Measurements from ENCODE around the gene BTBD6.

Gene BTBD6

DNA sequence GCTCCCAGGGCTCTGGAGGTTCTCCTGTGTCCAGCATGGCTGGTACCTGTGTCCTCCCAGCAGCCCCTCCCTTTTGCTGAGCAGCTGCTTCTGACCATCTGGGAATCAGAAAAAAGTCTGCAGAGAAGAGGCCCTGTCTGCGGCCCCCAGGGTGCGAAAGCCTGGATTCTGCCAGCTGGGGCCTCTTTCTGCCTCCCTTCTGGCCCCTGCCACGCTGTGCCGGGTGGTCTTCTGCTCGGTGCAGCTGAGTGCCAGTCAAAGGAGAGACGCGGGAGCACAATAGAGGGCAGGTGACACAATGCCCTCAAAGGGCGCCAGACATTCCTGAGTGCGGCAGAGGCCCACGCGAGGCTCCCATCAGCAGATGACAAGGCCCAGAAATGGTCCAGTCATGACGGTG is 12.6 kb downstream of the BTBD6 start:
- in situ Hi-C loops (cut with MboI; ENCODE audit: low pct_unique_long_range_greater_than_20kb, low sequenced_read_pairs, unreplicated experiment), result no loop called here
- DNase-seq (ENCODE audit: low spot score), result no peak
- TF ChIP-seq, protein P1, sequence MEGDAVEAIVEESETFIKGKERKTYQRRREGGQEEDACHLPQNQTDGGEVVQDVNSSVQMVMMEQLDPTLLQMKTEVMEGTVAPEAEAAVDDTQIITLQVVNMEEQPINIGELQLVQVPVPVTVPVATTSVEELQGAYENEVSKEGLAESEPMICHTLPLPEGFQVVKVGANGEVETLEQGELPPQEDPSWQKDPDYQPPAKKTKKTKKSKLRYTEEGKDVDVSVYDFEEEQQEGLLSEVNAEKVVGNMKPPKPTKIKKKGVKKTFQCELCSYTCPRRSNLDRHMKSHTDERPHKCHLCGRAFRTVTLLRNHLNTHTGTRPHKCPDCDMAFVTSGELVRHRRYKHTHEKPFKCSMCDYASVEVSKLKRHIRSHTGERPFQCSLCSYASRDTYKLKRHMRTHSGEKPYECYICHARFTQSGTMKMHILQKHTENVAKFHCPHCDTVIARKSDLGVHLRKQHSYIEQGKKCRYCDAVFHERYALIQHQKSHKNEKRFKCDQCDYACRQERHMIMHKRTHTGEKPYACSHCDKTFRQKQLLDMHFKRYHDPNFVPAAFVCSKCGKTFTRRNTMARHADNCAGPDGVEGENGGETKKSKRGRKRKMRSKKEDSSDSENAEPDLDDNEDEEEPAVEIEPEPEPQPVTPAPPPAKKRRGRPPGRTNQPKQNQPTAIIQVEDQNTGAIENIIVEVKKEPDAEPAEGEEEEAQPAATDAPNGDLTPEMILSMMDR (IDR thresholded peaks at IDR 0.05; ENCODE audit: extremely low read depth, insufficient read depth, missing control alignments), result no peak

DNA sequence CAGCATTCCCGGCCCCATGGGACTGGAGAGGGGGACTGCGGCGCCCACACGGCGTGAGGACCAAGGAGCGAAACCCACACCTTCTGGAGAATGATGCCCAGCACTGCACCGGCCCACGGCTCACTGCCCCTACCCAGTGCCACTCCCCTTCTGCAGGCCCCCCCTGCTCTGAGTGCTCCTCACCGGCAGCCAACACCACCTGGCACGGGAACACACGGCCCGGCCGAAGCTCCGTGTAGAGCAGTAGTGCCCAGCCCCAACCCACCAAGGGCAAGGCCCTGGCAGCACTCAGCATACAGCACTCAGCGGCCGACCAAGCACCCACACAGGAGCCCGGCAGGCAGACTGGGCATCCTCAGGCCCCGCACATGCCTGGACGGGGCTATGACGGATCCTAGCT is 13.4 kb downstream of the BTBD6 start:
- in situ Hi-C loops (cut with MboI; ENCODE audit: low pct_unique_long_range_greater_than_20kb, low sequenced_read_pairs, unreplicated experiment), result no loop called here
- TF ChIP-seq, protein P1 (IDR thresholded peaks at IDR 0.05; ENCODE audit: extremely low read depth, insufficient read depth, missing control alignments), result no peak
- DNase-seq (ENCODE audit: low spot score), result no peak

DNA sequence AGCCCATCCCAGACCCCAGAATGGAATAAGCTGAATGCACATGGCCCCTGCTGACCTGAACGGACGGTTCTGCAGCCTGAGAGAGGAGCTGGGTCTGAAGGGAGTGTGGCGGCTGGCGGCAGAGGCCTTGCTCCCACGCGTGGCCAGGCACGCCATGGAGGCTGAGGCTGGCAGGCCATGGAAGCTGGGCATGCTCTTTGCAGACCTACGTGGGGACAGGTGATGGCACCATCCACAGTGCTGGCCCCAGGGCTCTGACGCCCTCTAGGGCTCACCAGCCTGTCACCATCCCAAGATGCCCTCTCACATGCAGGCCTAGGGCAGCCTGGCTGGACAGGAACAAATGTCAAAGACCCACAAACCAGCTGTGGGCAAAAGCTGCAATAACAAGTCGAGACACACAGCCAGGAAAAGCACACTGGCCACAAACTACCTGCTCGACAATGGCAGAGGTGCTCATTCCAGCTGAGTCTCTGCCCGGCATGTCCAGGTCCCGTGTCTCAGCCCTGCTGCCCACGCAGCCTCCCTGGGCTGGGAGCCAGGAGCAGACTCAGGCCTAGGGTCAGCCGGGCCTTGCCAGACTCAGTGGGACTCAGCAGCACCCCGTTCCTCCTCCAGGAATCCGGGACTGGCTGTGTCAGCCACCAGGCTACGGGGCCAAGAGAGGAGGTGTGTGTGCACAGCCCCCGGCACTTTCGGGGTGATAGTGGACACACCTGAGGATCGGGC is 19.7 kb downstream of the BTBD6 start:
- in situ Hi-C loops (cut with MboI; ENCODE audit: low pct_unique_long_range_greater_than_20kb, low sequenced_read_pairs, unreplicated experiment), result no loop called here
- DNase-seq (ENCODE audit: low spot score), result no peak
- TF ChIP-seq, protein P1 (IDR thresholded peaks at IDR 0.05; ENCODE audit: extremely low read depth, insufficient read depth, missing control alignments), result no peak

DNA sequence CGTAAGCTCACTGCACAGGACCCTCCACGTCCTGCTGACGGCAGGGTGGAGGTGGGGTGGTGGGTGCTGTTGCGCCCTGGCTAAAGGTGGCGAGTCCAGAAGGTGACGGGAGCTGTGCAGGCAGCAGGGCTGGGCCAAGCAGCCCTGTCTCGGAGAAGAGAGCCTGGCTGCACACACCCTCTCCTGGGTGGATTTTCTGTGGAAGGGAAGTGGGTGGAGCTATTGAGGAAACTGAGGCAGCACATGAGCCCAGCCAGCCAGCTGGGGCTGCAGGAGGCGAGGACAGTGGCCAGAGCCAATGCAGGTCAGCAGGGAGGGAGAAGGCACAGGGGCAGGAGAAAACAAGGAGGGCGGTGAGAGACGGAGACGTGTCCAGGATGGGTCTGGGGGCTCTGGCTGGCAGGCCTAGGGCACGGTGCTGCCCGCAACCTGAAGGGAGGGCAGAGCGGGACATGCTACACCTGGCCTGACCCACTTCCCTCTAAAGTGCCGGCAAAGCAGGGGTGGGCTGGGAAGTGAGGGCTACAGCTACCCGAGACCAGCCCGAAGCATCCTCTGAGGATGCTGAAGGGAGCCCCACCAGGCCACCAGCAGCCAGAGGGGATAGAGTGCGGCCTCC is 20.5 kb downstream of the BTBD6 start:
- DNase-seq (ENCODE audit: low spot score), result no peak
- TF ChIP-seq, protein P1 (IDR thresholded peaks at IDR 0.05; ENCODE audit: extremely low read depth, insufficient read depth, missing control alignments), result no peak
- in situ Hi-C loops (cut with MboI; ENCODE audit: low pct_unique_long_range_greater_than_20kb, low sequenced_read_pairs, unreplicated experiment), result no loop called here

DNA sequence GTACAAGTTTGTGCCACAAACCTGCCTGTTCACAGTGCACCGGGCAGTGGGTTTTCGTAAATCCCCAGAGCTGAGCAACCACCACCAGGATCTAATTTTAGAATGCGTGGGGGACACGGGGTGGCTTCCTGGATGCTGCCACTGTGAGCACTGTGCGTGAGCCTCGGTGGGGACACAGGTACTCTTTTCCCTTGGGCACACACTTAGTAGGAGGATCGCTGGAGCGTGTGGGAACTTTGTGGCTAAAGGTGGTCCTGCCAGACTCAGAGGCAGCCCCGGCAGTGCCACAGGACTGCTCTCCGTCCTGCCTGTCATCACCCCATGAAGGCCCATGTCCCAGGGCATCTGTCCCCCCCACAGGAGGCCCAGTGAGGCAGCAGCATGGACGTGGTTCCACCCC is 21.1 kb downstream of the BTBD6 start:
- TF ChIP-seq, protein P1 (IDR thresholded peaks at IDR 0.05; ENCODE audit: extremely low read depth, insufficient read depth, missing control alignments), result no peak
- in situ Hi-C loops (cut with MboI; ENCODE audit: low pct_unique_long_range_greater_than_20kb, low sequenced_read_pairs, unreplicated experiment), result no loop called here
- no peak for DNase-seq (ENCODE audit: low spot score)

DNA sequence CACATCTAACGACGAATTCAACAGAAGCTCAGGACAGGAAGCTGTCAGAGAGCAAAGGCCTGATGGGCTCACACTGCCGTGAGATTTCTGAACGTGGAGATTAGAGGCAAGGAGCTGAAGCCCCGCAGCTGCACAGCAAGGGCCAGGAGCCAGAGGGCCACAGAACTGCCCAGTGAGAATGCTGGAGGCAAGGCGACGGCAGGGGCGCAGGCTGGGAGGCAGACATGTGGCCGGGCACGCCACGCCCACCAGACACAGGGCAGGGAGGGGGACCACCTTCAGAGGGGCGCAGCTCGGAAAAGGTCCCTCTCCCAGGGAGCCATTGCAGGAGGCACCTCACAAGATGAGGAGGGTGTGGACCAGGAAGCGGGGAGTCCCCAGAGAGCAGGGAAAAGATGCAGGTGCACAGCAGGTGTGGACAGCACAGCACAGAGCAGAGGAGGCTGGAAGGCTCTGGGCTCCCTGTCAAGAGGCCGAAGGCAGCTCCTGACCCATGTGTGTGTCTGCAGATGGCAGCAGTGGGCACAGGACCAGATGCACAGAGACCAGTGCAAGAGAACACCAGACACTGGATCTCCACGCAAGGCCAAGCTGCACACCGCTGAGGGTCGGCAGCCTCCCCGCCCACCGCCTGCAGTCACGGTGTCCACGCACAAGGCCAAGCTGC is 23.0 kb downstream of the BTBD6 start:
- no peak for DNase-seq (ENCODE audit: low spot score)
- in situ Hi-C loops (cut with MboI; ENCODE audit: low pct_unique_long_range_greater_than_20kb, low sequenced_read_pairs, unreplicated experiment), result no loop called here
- TF ChIP-seq, protein P1 (IDR thresholded peaks at IDR 0.05; ENCODE audit: extremely low read depth, insufficient read depth, missing control alignments), result no peak

All from GM13977 (cell line).